Measurements from ENCODE around the gene TAS1R1.

TAS1R1 gene

GRCh38 chr1:6554907-6555778, at the start of gene TAS1R1:
TSS of gene TAS1R1 (plus strand) at chr1:6555307. CDS start at chr1:6555374, 67 bp downstream.
- peak within 1 kb of the TSS; percentile 33; the same call in 1 of the 2 replicates for H3K27ac ChIP-seq (ENCODE audit: low read depth, low read length)
- peak within 1 kb of the TSS; percentile 100 for H3K4me2 ChIP-seq (ENCODE audit: low read depth, low read length, poor library complexity, severe bottlenecking)
- TF ChIP-seq, protein P1, sequence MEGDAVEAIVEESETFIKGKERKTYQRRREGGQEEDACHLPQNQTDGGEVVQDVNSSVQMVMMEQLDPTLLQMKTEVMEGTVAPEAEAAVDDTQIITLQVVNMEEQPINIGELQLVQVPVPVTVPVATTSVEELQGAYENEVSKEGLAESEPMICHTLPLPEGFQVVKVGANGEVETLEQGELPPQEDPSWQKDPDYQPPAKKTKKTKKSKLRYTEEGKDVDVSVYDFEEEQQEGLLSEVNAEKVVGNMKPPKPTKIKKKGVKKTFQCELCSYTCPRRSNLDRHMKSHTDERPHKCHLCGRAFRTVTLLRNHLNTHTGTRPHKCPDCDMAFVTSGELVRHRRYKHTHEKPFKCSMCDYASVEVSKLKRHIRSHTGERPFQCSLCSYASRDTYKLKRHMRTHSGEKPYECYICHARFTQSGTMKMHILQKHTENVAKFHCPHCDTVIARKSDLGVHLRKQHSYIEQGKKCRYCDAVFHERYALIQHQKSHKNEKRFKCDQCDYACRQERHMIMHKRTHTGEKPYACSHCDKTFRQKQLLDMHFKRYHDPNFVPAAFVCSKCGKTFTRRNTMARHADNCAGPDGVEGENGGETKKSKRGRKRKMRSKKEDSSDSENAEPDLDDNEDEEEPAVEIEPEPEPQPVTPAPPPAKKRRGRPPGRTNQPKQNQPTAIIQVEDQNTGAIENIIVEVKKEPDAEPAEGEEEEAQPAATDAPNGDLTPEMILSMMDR (IDR thresholded peaks at IDR 0.05; ENCODE audit: insufficient read depth, low read length, poor library complexity, severe bottlenecking), result no peak
- TF ChIP-seq EZH2phosphoT487 (conservative IDR thresholded peaks at IDR 0.05; ENCODE audit: low read length), result no peak
- H3F3A ChIP-seq (ENCODE audit: insufficient read depth), result no peaks in the 10 kb centered on the region
- no peaks in the 10 kb centered on the region for H3K9me3 ChIP-seq (ENCODE audit: insufficient read depth, low read length)
- H3K79me2 ChIP-seq (ENCODE audit: insufficient read depth, low read length), result peaks cover 19% of the 10 kb centered on the region
- H4K20me1 ChIP-seq (ENCODE audit: low read depth, low read length), result peaks cover 3% of the 10 kb centered on the region; the same call in 1 of the 2 replicates
- peak within 1 kb of the TSS; percentile 99 for H2AFZ ChIP-seq (ENCODE audit: low read depth, low read length, severe bottlenecking)
- H3K36me3 ChIP-seq (ENCODE audit: low read length), result no peaks in the 10 kb centered on the region; the same call in 1 of the 2 replicates
- H3K27me3 ChIP-seq (ENCODE audit: low read length), result no peaks in the 10 kb centered on the region
- H3K9me2 ChIP-seq (replicated peaks; ENCODE audit: insufficient read depth, low read length), result no peaks in the 10 kb centered on the region
- H3K9ac ChIP-seq (ENCODE audit: low read length), result peak within 1 kb of the TSS; percentile 90
- peak within 1 kb of the TSS; percentile 87 for H3K4me3 ChIP-seq (ENCODE audit: insufficient read depth, low read length, poor library complexity, severe bottlenecking)

DNA sequence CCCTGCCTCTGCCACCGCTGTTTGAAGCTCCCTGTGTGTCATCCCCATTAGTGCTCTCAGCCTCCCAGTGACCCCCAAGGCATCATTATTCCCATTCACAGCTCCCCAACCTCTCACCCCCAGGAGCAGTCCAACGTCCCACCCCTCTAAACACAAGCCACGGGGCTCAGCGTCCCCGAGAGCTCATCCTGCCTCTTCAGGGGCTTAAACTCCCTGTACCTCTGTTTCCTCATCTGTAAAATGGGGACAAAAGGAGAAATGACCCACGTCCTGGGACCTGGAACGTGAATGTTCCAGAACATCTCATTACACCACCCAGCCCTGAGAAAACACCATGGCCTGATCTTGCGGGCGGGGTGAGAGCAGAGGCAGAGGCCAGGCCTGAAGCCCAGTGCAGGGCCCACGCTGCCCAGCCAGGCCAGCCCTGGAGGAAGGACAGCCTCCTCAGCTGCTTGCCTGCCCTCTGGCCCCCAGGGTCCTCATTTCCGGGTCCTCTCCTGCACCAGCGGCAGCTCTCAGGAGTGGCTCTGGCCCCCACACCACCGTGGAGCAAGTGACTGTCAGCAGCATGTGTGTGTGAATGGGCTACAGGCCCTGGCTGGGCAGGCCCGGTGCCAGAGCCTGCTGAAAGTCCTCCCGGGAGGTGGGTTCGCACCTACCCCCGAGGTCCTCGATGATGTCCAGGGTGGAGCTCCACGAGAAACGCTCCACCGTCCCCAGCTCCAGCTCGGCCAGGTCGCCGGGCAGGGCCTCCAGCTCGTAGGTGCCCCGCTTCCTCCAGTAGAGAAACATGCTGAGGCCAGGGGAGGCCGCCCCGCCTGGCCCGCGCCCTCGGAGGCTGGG, 49.5 kb upstream of the TAS1R1 start:
- no peak overlapping the region for H3K4me2 ChIP-seq (ENCODE audit: low read depth, low read length, poor library complexity, severe bottlenecking)
- TF ChIP-seq, protein P1 (IDR thresholded peaks at IDR 0.05; ENCODE audit: insufficient read depth, low read length, poor library complexity, severe bottlenecking), result no peak
- TF ChIP-seq EZH2phosphoT487 (conservative IDR thresholded peaks at IDR 0.05; ENCODE audit: low read length), result no peak

GRCh38 chr1:6506210-6507036, 48.7 kb upstream of the TAS1R1 start:
- no peak overlapping the region for H3K27ac ChIP-seq (ENCODE audit: low read depth, low read length)
- H3K9me3 ChIP-seq (ENCODE audit: insufficient read depth, low read length), result no peaks in the 10 kb centered on the region
- H3K79me2 ChIP-seq (ENCODE audit: insufficient read depth, low read length), result no peaks in the 10 kb centered on the region
- no peaks in the 10 kb centered on the region for H3K27me3 ChIP-seq (ENCODE audit: low read length)
- H3K9ac ChIP-seq (ENCODE audit: low read length), result no peak overlapping the region
- no peaks in the 10 kb centered on the region for H3K9me2 ChIP-seq (replicated peaks; ENCODE audit: insufficient read depth, low read length)
- H3K4me2 ChIP-seq (ENCODE audit: low read depth, low read length, poor library complexity, severe bottlenecking), result no peak overlapping the region
- H3K36me3 ChIP-seq (ENCODE audit: low read length), result no peaks in the 10 kb centered on the region
- H3K4me3 ChIP-seq (ENCODE audit: insufficient read depth, low read length, poor library complexity, severe bottlenecking), result no peak overlapping the region
- no peak overlapping the region for H2AFZ ChIP-seq (ENCODE audit: low read depth, low read length, severe bottlenecking)
- no peak for TF ChIP-seq EZH2phosphoT487 (conservative IDR thresholded peaks at IDR 0.05; ENCODE audit: low read length)
- TF ChIP-seq, protein P1 (IDR thresholded peaks at IDR 0.05; ENCODE audit: insufficient read depth, low read length, poor library complexity, severe bottlenecking), result no peak
- H4K20me1 ChIP-seq (ENCODE audit: low read depth, low read length), result no peaks in the 10 kb centered on the region
- no peaks in the 10 kb centered on the region for H3F3A ChIP-seq (ENCODE audit: insufficient read depth)

More for the DNA sequence above, 49.5 kb upstream of the TAS1R1 start:
- Histone ChIP-seq H3K27me3 (ENCODE audit: low read length) (no peaks in the 10 kb centered on the region), H3K9ac (ENCODE audit: low read length) (no peak overlapping the region), H3K9me3 (ENCODE audit: insufficient read depth, low read length) (no peaks in the 10 kb centered on the region), H3K9me2 (replicated peaks; ENCODE audit: insufficient read depth, low read length) (no peaks in the 10 kb centered on the region), H3K4me3 (ENCODE audit: insufficient read depth, low read length, poor library complexity, severe bottlenecking) (no peak overlapping the region), H3K27ac (ENCODE audit: low read depth, low read length) (no peak overlapping the region), H4K20me1 (ENCODE audit: low read depth, low read length) (no peaks in the 10 kb centered on the region), H3F3A (ENCODE audit: insufficient read depth) (no peaks in the 10 kb centered on the region), H3K36me3 (ENCODE audit: low read length) (no peaks in the 10 kb centered on the region), H3K79me2 (ENCODE audit: insufficient read depth, low read length) (no peaks in the 10 kb centered on the region), H2AFZ (ENCODE audit: low read depth, low read length, severe bottlenecking) (no peak overlapping the region)
